GM10248 (cell line): ENCODE measurements around the gene WBP11.
"Not testable (repeated sequence)": the region's sequence is repeated elsewhere in the genome, so short reads cannot be mapped to it uniquely, and the experiment has no call there.

Source experiments
- CTCF ChIA-PET: fragments of 300-600 bp; sonication (Branson Sonifier 250); formaldehyde crosslinking; extraction: SDS; loops from one replicate; lab custom pipeline; 2021; ENCODE audit warnings: antibody characterized with exemption; lab: Yijun Ruan, JAX
- POLR2A ChIA-PET: fragments of 350-650 bp; sonication (Branson Sonifier 250); formaldehyde crosslinking; extraction: SDS; loops from one replicate; lab custom pipeline; 2020; ENCODE audit warnings: antibody characterized with exemption; lab: Yijun Ruan, JAX
- DNase-seq: peaks from one replicate; pipeline ENCODE4 v3.0.0; 2012; ENCODE audit errors: extremely low spot score
- CTCF ChIP-seq: IDR thresholded peaks from 2 replicates; pipeline ENCODE4 v1.5.1; 2012; ENCODE audit warnings: mild to moderate bottlenecking, low read depth; ENCODE audit errors: extremely low read depth, missing control alignments, control extremely low read depth

WBP11 gene

GRCh38 chr12:14769969-14770495, 33.2 kb downstream of the WBP11 start:
- peak; percentile 74 for DNase-seq
- ChIA-PET POLR2A (interaction anchor here (0.5 to 2.6 kb wide), 6 partner anchors 14 to 405 kb away, joined by 3 to 12 read pairs (median 4); partner anchors contain the start of genes ATF7IP, C12orf60 and WBP11), CTCF (interaction anchor here (0.7 to 3.5 kb wide), 19 partner anchors 11 to 789 kb away, joined by 3 to 14 read pairs (median 5); partner anchors contain the start of gene RERG)
- TF ChIP-seq CTCF: peak; percentile 88

GRCh38 chr12:14769466-14769968, 33.8 kb downstream of the WBP11 start:
- peak; percentile 39 for TF ChIP-seq CTCF
- CTCF ChIA-PET: interaction anchor here (0.8 to 3.5 kb wide), 23 partner anchors 11 to 790 kb away, joined by 3 to 14 read pairs (median 4); partner anchors contain the start of gene RERG
- POLR2A ChIA-PET: interaction anchor here (0.5 to 2.6 kb wide), 6 partner anchors 34 to 1129 kb away, joined by 3 to 12 read pairs (median 5); partner anchors contain the start of genes ATF7IP, C12orf60 and WBP11
- DNase-seq: peak; percentile 22

- peak; percentile 18 for DNase-seq
- ChIA-PET POLR2A (interaction anchor here (0.5 to 2.6 kb wide), 6 partner anchors 190 to 1829 kb away, joined by 3 to 8 read pairs (median 5); partner anchors contain the start of gene ATF7IP), CTCF (interaction anchor here (0.8 to 3.5 kb wide), 17 partner anchors 10 to 791 kb away, joined by 3 to 14 read pairs (median 4); partner anchors contain the start of gene RERG)
Measured at GRCh38 chr12:14768823-14769405, 34.4 kb downstream of the WBP11 start.

GRCh38 chr12:14767617-14768016, 35.7 kb downstream of the WBP11 start:
- ChIA-PET CTCF (no interaction called here), POLR2A (no interaction called here)
- DNase-seq: no peak
- no peak for TF ChIP-seq CTCF

More at GRCh38 chr12:14768823-14769405, 34.4 kb downstream of the WBP11 start:
- TF ChIP-seq CTCF: no peak

- ChIA-PET CTCF (no interaction called here), POLR2A (no interaction called here)
- DNase-seq: no peak
- TF ChIP-seq CTCF: no peak
Measured at GRCh38 chr12:14766649-14767215, 36.5 kb downstream of the WBP11 start.

GRCh38 chr12:14766020-14766419, 37.3 kb downstream of the WBP11 start:
- CTCF ChIA-PET, DNase-seq, POLR2A ChIA-PET: not testable (repeated sequence)

- no peak for DNase-seq
- TF ChIP-seq CTCF: no peak
- POLR2A ChIA-PET: no interaction called here
- CTCF ChIA-PET: no interaction called here
Measured at GRCh38 chr12:14765398-14765797, 37.9 kb downstream of the WBP11 start.

GRCh38 chr12:14759711-14760280, 43.5 kb downstream of the WBP11 start:
- DNase-seq, CTCF ChIA-PET, POLR2A ChIA-PET: not testable (repeated sequence)
